HEK293 (cell line): Measurements from ENCODE around the gene TMEM187.

ENCODE experiments used
- CTCF ChIP-seq: fragments of 450-650 bp; formaldehyde crosslinking; IDR thresholded peaks from 2 replicates; pipeline ENCODE4 v1.5.1; 2016; ENCODE audit warnings: missing biosample characterization, missing genetic modification characterization
- REST ChIP-seq: fragments of 450-650 bp; formaldehyde crosslinking; IDR thresholded peaks from 2 replicates; pipeline ENCODE4 v1.5.1; 2016; ENCODE audit warnings: missing biosample characterization, missing genetic modification characterization
- ZNF24 ChIP-seq: fragments of 450-650 bp; formaldehyde crosslinking; IDR thresholded peaks from 2 replicates; pipeline ENCODE4 v1.5.1; 2016; ENCODE audit warnings: missing biosample characterization, missing genetic modification characterization
- ZNF629 ChIP-seq: fragments of 450-650 bp; formaldehyde crosslinking; IDR thresholded peaks from 2 replicates; pipeline ENCODE4 v1.5.1; 2017; ENCODE audit warnings: missing biosample characterization, missing genetic modification characterization

GRCh38 chrX:153959649-153960048, 12.9 kb upstream of the TMEM187 start:
- TF ChIP-seq REST: no peak
- no peak for TF ChIP-seq CTCF (tag by site-specific recombination)
- TF ChIP-seq ZNF629 (tag by site-specific recombination): no peak
- TF ChIP-seq ZNF24 (tag by site-specific recombination): no peak
